Rectal smooth muscle tissue (tissue), 1 donor: ENCODE measurements around the gene DIPK2A.

Experiments
- H3K27ac ChIP-seq: one replicate; pipeline ENCODE4 v1.7.0; 2013; ENCODE audit warnings: low read depth, low read length, inconsistent platforms
- H3K27me3 ChIP-seq: one replicate; pipeline ENCODE4 v1.7.0; 2013; ENCODE audit warnings: low read length; ENCODE audit not compliant: control insufficient read depth, insufficient read depth
- H3K36me3 ChIP-seq: one replicate; pipeline ENCODE4 v1.7.0; 2013; ENCODE audit warnings: low read length; ENCODE audit not compliant: control insufficient read depth, insufficient read depth
- H3K4me1 ChIP-seq: one replicate; pipeline ENCODE4 v1.7.0; 2013; ENCODE audit warnings: low read length; ENCODE audit not compliant: control insufficient read depth, insufficient read depth
- H3K4me3 ChIP-seq: one replicate; pipeline ENCODE4 v1.7.0; 2013; ENCODE audit warnings: low read length
- H3K9ac ChIP-seq: one replicate; pipeline ENCODE4 v1.7.0; 2013; ENCODE audit warnings: low read length

The DIPK2A gene

GRCh38 chr3:143957453-143957852 lies 14.2 kb upstream of the DIPK2A start:
- H3K36me3 ChIP-seq = no peaks in the 10 kb centered on the region
- no peak overlapping the region for H3K4me3 ChIP-seq
- H3K9ac ChIP-seq = no peak overlapping the region
- H3K27ac ChIP-seq = no peak overlapping the region
- H3K4me1 ChIP-seq = no peaks in the 10 kb centered on the region
- no peaks in the 10 kb centered on the region for H3K27me3 ChIP-seq

DNA sequence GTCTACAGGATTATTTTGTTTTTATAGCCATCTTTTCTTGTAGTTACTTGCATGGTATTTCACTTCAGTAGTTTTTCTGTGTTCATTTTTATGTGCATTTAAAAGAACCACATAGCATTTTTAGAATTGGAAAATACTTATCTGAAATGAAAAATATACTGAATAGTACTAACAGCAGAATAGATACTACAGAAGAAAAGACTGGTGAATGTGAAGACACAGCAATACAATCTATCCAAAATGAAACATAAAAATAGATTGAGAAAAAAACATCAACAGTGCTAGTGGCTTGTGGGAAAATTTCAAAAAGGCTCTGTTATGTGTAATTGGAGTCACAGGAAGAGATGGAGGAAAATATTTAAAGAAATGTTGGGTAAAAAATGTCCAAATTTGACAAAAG lies 12.7 kb upstream of the DIPK2A start:
- Histone ChIP-seq H3K27me3 (no peaks in the 10 kb centered on the region), H3K9ac (no peak overlapping the region), H3K4me1 (no peaks in the 10 kb centered on the region), H3K27ac (no peak overlapping the region), H3K36me3 (no peaks in the 10 kb centered on the region), H3K4me3 (no peak overlapping the region)

- Histone ChIP-seq H3K9ac (no peak overlapping the region), H3K27me3 (no peaks in the 10 kb centered on the region), H3K27ac (no peak overlapping the region)
Observed at GRCh38 chr3:143961342-143961741, 10.3 kb upstream of the DIPK2A start.

GRCh38 chr3:143963946-143964345 lies 7.7 kb upstream of the DIPK2A start:
- Histone ChIP-seq H3K27ac (no peak overlapping the region), H3K4me3 (no peak overlapping the region), H3K4me1 (no peaks in the 10 kb centered on the region), H3K36me3 (no peaks in the 10 kb centered on the region), H3K27me3 (no peaks in the 10 kb centered on the region), H3K9ac (no peak overlapping the region)

More at GRCh38 chr3:143961342-143961741, 10.3 kb upstream of the DIPK2A start:
- Histone ChIP-seq H3K4me1 (no peaks in the 10 kb centered on the region), H3K36me3 (no peaks in the 10 kb centered on the region), H3K4me3 (no peak overlapping the region)

DNA sequence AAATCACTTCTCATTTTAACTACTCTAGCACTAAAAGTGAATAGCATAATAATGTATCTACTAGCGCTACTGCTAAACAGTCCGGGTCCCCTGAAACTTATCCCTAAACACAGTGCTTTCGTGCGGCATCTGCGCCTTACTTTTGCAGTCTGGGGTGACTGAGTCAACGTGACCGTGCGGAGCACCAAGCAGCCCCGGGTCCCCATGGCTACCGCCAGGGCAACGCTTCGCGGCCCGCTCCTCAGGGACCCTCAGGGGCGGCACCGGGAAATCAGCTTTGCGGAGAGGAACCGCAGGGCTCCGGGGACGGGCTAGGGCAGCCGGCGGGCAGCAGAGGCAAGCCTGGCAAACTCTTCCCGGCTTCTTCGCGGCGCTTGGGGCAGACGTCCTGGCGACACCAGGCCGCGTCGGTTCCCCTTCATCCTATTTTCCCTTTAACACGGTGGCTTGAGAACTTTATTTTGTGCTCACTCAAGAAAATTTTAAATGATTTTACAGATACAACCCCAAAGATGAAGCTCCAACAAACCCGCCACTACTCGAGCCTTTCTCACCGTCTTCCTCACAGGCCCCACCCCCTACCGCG lies 757 bp upstream of the DIPK2A start:
- H3K4me3 ChIP-seq = peak overlapping the region; percentile 81
- H3K27me3 ChIP-seq = no peaks in the 10 kb centered on the region
- peak overlapping the region; percentile 94 for H3K27ac ChIP-seq
- no peaks in the 10 kb centered on the region for H3K4me1 ChIP-seq
- H3K36me3 ChIP-seq = no peaks in the 10 kb centered on the region
- H3K9ac ChIP-seq = peak overlapping the region; percentile 83

- Histone ChIP-seq H3K27me3 (no peaks in the 10 kb centered on the region), H3K9ac (peak overlapping the region; percentile 63), H3K27ac (peak overlapping the region; percentile 94), H3K4me3 (peak overlapping the region; percentile 81), H3K4me1 (peaks cover 3% of the 10 kb centered on the region), H3K36me3 (no peaks in the 10 kb centered on the region)
Observed at GRCh38 chr3:143972155-143972504, 507 bp downstream of the DIPK2A start.

- H3K4me3 ChIP-seq = peak overlapping the region; percentile 81
- H3K4me1 ChIP-seq = peaks cover 3% of the 10 kb centered on the region
- no peaks in the 10 kb centered on the region for H3K27me3 ChIP-seq
- peak overlapping the region; percentile 94 for H3K27ac ChIP-seq
- peak overlapping the region; percentile 74 for H3K9ac ChIP-seq
- H3K36me3 ChIP-seq = no peaks in the 10 kb centered on the region
Observed at GRCh38 chr3:143972505-143973258, 1.1 kb downstream of the DIPK2A start.

DNA sequence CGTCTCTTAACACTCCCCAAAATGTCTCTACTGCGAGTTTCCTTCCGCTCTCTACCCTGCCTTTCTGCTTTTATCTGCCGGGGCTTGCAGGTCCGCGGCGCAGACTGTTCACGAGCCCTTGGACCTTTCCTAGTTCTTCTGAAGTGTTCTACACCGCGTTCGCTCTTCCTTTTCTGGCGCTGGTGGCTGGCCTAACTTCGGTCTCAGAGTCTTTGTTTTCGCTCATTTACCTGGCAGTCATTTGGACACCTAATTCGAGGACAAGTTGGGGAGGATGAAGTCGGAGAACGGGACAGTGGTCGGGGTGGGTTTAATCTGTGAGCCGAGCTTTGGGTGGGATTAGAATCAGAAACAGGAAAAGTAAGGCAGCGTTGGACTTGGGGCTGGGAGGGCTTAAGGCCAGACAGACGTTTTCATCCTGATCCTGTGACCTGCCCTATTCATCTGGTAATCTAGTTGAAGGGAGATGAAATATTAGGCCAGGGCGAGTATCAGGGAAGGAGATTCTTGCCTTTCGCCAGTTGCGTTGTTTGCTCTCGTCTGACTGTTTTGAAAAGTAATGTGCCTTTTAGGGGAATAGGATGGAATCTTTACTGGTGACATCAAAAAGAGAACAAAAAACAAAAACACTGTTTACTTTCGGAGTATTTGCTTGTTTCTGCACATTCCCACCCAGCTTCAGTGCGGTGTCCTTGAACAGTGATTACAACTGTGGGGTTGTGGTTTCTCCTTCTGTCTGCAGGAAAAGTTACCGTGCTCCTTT lies 1.8 kb downstream of the DIPK2A start:
- Histone ChIP-seq H3K4me1 (peaks cover 3% of the 10 kb centered on the region), H3K36me3 (no peaks in the 10 kb centered on the region), H3K9ac (peak overlapping the region; percentile 74), H3K4me3 (peak overlapping the region; percentile 81), H3K27me3 (no peaks in the 10 kb centered on the region), H3K27ac (peak overlapping the region; percentile 94)

DNA sequence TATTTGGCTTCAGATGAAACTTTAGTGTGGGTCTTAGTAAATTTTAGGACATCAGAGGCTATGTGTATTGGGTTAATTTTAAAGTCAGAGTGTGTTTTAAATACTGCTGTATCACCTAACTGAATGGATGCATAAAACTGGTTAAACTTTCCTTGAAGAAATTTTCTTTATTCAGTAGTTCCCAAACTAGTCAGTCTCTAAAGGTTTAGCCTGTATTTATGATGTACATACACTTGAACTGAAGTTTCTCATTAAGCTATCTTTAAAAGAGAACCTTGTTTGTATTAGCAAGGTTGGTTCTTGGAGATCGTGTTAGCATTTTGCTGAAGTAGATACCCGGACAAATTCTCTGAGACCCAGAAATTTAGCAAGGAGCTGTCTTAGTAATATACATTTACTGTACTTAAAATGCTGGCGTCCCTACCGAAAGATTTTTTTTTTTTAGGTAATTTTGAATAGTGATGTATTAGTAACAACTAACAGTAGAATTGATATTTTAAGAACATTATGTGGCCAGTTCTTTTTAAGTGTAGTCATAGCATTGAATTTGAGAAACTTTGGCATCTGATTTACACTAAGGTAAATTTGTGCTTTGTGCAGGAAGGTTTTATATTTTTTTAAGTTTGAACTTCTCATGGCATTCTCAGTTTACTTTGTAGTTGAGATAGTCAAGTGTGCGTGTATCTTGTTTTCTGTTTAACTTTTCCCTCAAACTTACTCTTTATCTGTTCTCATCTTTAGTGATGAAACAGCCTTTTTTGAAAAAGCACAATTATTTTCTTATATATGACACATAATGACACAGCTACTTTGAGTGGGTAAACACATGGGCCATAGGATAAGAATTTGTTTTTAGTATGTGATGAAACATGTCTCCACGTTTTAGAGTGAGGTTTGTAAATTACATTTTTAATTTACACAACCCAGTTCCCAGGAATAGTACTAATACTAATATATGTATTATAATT lies 2.9 kb downstream of the DIPK2A start:
- H3K27me3 ChIP-seq = no peaks in the 10 kb centered on the region
- no peak overlapping the region for H3K9ac ChIP-seq
- H3K36me3 ChIP-seq = no peaks in the 10 kb centered on the region
- peak overlapping the region; percentile 81 for H3K4me3 ChIP-seq
- peaks cover 3% of the 10 kb centered on the region for H3K4me1 ChIP-seq
- peak overlapping the region; percentile 61 for H3K27ac ChIP-seq

GRCh38 chr3:143975554-143976152 lies 4.0 kb downstream of the DIPK2A start:
- Histone ChIP-seq H3K27me3 (no peaks in the 10 kb centered on the region), H3K27ac (peak overlapping the region; percentile 13), H3K36me3 (no peaks in the 10 kb centered on the region), H3K9ac (no peak overlapping the region), H3K4me1 (peaks cover 3% of the 10 kb centered on the region), H3K4me3 (peak overlapping the region; percentile 17)

DNA sequence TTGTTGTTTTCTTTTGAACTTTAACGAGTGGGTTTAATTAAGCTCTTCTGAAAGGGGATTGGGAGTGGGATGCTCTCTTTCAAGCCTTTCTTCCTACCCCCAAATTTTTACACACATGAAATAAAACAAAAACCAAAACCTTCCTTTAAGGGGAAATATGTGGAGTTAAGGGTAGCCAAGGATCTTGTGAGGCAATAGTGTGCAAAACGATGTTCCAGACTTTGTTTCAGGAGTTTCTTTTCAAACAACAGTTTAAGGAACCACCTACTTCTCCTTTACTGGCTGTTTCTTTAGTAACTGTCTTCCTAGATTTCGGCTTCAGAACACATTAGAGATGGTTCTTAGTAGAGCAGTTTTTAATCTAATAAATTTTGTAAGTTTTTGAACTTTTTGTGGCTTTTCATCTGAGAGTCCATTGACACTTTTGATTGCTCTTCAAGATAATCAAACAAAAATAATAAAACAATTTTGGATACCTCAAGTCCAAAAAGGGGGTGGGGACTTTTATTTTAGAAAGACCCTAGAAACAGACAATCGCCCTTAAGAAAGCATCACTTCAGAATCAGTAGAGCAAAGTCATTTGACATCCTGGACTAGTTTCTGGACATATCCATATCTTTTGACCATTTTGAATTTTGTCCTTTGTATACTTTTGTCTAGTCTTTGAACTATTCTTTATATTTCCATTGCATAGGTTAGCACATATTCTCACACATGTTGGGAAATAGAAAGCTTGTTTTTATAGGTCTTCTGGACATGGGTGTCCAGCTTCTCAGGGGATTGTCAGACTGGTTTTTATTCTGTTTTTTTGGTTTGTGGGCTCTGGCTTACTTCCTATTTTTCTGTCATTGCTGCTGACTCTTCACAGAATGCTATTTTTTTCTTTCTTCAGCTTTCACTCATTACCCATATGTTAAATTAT lies 6.0 kb downstream of the DIPK2A start:
- Histone ChIP-seq H3K27ac (no peak overlapping the region), H3K4me3 (no peak overlapping the region), H3K4me1 (peaks cover 3% of the 10 kb centered on the region), H3K9ac (no peak overlapping the region), H3K27me3 (no peaks in the 10 kb centered on the region), H3K36me3 (no peaks in the 10 kb centered on the region)
